Erythroblast (primary cell): Measurements from ENCODE around the gene OTUD5.

Experiments
- GATA1 ChIP-seq: IDR thresholded peaks from 2 replicates; pipeline ENCODE4 v1.6.1; 2011; ENCODE audit warnings: low read depth, mild to moderate bottlenecking, control low read depth, low read length, moderate library complexity
- POLR2A ChIP-seq: IDR thresholded peaks from 2 replicates; pipeline ENCODE4 v1.6.1; 2011; ENCODE audit warnings: mild to moderate bottlenecking, low read length

- no peak for TF ChIP-seq POLR2A
- no peak for TF ChIP-seq GATA1
These were observed 23.8 kb upstream of the OTUD5 start for GRCh38 chrX:48981178-48981577.
